ENCODE results near the gene SEC14L2.

DNA sequence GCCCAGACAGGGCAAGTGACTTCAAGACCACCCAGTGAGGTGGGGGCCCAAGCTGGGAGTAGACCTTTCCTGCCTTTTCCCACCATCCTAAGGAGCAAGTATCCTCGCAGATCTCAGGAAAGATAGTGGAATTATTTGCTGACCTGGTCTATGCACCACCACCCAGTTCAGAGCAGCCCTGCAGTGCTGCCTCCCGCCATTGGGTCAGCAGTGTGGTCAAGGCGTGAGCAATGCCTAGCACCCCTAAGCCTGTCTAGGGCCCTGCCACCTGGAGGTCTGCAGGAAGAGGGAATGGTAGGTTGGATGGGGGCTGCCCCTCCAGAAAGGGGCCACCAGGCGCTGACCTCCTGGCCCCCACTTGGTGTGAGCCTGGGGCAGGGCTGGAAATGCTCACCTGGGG is 35.3 kb downstream of the SEC14L2 start:
- TF ChIP-seq GABPB1 (CRISPR knock-in tag; IDR thresholded peaks at IDR 0.05) (no peak), NFATC4 (CRISPR knock-in tag; IDR thresholded peaks at IDR 0.05) (no peak), ZNF512 (CRISPR knock-in tag; IDR thresholded peaks at IDR 0.05; ENCODE audit: borderline replicate concordance) (no peak), ZBTB21 (CRISPR knock-in tag; IDR thresholded peaks at IDR 0.05; ENCODE audit: borderline replicate concordance) (no peak), FOXP1 (CRISPR knock-in tag; IDR thresholded peaks at IDR 0.05; ENCODE audit: borderline replicate concordance) (no peak), CREM (CRISPR knock-in tag; IDR thresholded peaks at IDR 0.05) (no peak), USF2 (CRISPR knock-in tag; IDR thresholded peaks at IDR 0.05) (no peak)
- TF ChIP-seq, protein P1, sequence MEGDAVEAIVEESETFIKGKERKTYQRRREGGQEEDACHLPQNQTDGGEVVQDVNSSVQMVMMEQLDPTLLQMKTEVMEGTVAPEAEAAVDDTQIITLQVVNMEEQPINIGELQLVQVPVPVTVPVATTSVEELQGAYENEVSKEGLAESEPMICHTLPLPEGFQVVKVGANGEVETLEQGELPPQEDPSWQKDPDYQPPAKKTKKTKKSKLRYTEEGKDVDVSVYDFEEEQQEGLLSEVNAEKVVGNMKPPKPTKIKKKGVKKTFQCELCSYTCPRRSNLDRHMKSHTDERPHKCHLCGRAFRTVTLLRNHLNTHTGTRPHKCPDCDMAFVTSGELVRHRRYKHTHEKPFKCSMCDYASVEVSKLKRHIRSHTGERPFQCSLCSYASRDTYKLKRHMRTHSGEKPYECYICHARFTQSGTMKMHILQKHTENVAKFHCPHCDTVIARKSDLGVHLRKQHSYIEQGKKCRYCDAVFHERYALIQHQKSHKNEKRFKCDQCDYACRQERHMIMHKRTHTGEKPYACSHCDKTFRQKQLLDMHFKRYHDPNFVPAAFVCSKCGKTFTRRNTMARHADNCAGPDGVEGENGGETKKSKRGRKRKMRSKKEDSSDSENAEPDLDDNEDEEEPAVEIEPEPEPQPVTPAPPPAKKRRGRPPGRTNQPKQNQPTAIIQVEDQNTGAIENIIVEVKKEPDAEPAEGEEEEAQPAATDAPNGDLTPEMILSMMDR (IDR thresholded peaks at IDR 0.05), result no peak
